Spleen (tissue), 7 donors: Measurements from ENCODE around the gene TMTC2.

Source experiments
- POLR2A ChIP-seq, 3 donors: fragments of 450-650 bp; IDR thresholded peaks; one replicate each; pipeline ENCODE4 v1.5.1; 2017; ENCODE audit warnings: antibody characterized with exemption in 3 of 3, mild to moderate bottlenecking in 1 of 3
- TF ChIP-seq, protein P1 (sequence below), 11 experiments: fragments of 200-600 bp in 7 of 11; fragments of 450-650 bp in 4 of 11; sonication (generic) in 4 of 11; IDR thresholded peaks in 8 of 11; conservative IDR thresholded peaks in 3 of 11; 1 replicate in 7 of 11; 2 replicates in 4 of 11; pipeline versions ENCODE4 v1.4.0 to v1.8.0; 2016 to 2021; ENCODE audit warnings: antibody characterized with exemption in 11 of 11, inconsistent platforms in 4 of 11, mild to moderate bottlenecking in 1 of 11
- donor health status: DM: no; HTN: no; CAD: no; lungs with moderate emphysema.
- donor health status: DM: no; HTN: no; CAD: no.
- donor health status: DM: no; HTN: no; CAD: no.

DNA sequence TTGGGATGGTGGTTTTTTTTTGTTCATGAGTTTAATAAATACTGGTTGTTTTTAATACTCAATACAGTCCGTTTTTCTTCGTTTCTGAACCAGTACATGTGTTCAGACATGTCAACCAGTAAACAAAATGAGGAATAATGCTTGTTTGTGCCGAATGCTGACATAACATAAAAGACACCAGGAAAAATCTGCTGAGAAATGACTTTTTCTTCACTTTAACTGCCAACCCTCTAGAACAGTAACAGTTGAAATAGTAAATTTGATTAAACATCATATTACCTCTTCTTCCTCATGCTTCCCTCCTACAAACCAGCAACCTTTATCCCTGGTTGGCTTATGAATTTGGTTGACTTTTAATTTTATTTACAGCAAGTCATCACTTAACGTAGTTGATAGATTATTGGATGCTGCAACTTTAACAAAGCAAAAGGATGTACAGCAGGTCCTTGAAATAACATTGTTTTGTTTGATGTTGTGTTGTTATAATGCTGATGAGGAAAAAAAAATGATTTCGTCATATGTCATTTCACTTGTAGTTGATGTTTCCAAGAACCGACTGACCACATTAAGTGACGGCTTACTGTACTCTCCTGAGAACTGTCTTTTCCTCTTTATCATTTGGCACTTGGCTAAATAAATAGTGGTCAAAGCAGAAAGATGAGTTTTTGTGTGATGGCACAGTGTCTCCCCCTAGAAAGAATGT is 340.5 kb downstream of the TMTC2 start:
- TF ChIP-seq POLR2A (IDR thresholded peaks at IDR 0.05), result no peak
- TF ChIP-seq, protein P1, sequence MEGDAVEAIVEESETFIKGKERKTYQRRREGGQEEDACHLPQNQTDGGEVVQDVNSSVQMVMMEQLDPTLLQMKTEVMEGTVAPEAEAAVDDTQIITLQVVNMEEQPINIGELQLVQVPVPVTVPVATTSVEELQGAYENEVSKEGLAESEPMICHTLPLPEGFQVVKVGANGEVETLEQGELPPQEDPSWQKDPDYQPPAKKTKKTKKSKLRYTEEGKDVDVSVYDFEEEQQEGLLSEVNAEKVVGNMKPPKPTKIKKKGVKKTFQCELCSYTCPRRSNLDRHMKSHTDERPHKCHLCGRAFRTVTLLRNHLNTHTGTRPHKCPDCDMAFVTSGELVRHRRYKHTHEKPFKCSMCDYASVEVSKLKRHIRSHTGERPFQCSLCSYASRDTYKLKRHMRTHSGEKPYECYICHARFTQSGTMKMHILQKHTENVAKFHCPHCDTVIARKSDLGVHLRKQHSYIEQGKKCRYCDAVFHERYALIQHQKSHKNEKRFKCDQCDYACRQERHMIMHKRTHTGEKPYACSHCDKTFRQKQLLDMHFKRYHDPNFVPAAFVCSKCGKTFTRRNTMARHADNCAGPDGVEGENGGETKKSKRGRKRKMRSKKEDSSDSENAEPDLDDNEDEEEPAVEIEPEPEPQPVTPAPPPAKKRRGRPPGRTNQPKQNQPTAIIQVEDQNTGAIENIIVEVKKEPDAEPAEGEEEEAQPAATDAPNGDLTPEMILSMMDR (IDR thresholded peaks at IDR 0.05 in 8 of 11, conservative IDR thresholded peaks at IDR 0.05 in 3 of 11), result no peak
